GM12891 (cell line): Measurements from ENCODE around the gene AIDA. TPM values are rescaled to one million over a fixed set of nuclear protein-coding genes. Genes with fewer than 3 reads are reported as not detected.
A peak's percentile ranks its signal among the peaks of the same experiment; 100 is the strongest.
"Not testable (repeated sequence)": the region's sequence is repeated elsewhere in the genome, so short reads cannot be mapped to it uniquely, and the experiment has no call there.

ENCODE experiments used
- DNase-seq: peaks from one replicate; pipeline ENCODE4 v3.0.0; 2011; ENCODE audit warnings: low spot score; ENCODE audit not compliant: insufficient read length
- FAIRE-seq: peaks from 2 replicates; lab custom pipeline; 2011; peaks lifted over from hg19 to GRCh38; lab: Jason Lieb, UNC
- PAX5 ChIP-seq: IDR thresholded peaks from 2 replicates; pipeline ENCODE4 v1.6.1; 2011; ENCODE audit warnings: low read length, moderate library complexity, mild to moderate bottlenecking; ENCODE audit not compliant: insufficient read depth, severe bottlenecking
- POLR2A ChIP-seq: IDR thresholded peaks from 2 replicates; pipeline ENCODE4 v1.6.1; 2011; ENCODE audit warnings: low read depth, low read length, control low read depth
- POLR2AphosphoS5 ChIP-seq: IDR thresholded peaks from 2 replicates; pipeline ENCODE4 v1.6.1; 2011; ENCODE audit warnings: low read depth, low read length, control low read depth
- POU2F2 ChIP-seq: IDR thresholded peaks from 2 replicates; pipeline ENCODE4 v1.6.1; 2011; ENCODE audit warnings: low read depth, mild to moderate bottlenecking, control low read depth, low read length, moderate library complexity
- SPI1 ChIP-seq: IDR thresholded peaks from 2 replicates; pipeline ENCODE4 v1.6.1; 2011; ENCODE audit warnings: low read depth, low read length, control low read depth
- TAF1 ChIP-seq: IDR thresholded peaks from 2 replicates; pipeline ENCODE4 v1.6.1; 2011; ENCODE audit warnings: low read depth, low read length, control low read depth
- polyA plus RNA-seq: library from polyadenylated mRNA; unstranded; fragments of >200 nt; gene quantifications from one replicate; pipeline ENCODE4 v1.2.1, GENCODE V29; 2012; ENCODE audit warnings: low read depth, missing spikeins, inconsistent platforms; ENCODE audit not compliant: missing spikeins

AIDA gene, protein sequence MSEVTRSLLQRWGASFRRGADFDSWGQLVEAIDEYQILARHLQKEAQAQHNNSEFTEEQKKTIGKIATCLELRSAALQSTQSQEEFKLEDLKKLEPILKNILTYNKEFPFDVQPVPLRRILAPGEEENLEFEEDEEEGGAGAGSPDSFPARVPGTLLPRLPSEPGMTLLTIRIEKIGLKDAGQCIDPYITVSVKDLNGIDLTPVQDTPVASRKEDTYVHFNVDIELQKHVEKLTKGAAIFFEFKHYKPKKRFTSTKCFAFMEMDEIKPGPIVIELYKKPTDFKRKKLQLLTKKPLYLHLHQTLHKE
- 17.2 TPM for polyA plus RNA-seq

- DNase-seq (peak; percentile 86), FAIRE-seq (no peak)
- peak; percentile 68 for TF ChIP-seq POLR2A
- 0 out of 2 replicates have a peak, but pooled peaks have one; percentile 22 for TF ChIP-seq POU2F2
- no peak for TF ChIP-seq PAX5
- peak; percentile 38; the same call in 1 of the 2 replicates for TF ChIP-seq POLR2AphosphoS5
- TF ChIP-seq SPI1 = no peak
- peak; percentile 47; the same call in 1 of the 2 replicates for TF ChIP-seq TAF1
Observed at GRCh38 chr1:222712253-222713090, at the start of gene AIDA, which contains the start of gene BROX. Gene AIDA (minus strand): TSS chr1:222712491. CDS start chr1:222712317, 174 bp downstream. Gene BROX (plus strand): TSS chr1:222712564. CDS start chr1:222715700, 3,136 bp downstream.

GRCh38 chr1:222761083-222761482 lies 48.8 kb upstream of the AIDA start:
- FAIRE-seq (no peak), DNase-seq (no peak)
- no peak for TF ChIP-seq TAF1
- no peak for TF ChIP-seq POLR2AphosphoS5
- no peak for TF ChIP-seq PAX5

DNA sequence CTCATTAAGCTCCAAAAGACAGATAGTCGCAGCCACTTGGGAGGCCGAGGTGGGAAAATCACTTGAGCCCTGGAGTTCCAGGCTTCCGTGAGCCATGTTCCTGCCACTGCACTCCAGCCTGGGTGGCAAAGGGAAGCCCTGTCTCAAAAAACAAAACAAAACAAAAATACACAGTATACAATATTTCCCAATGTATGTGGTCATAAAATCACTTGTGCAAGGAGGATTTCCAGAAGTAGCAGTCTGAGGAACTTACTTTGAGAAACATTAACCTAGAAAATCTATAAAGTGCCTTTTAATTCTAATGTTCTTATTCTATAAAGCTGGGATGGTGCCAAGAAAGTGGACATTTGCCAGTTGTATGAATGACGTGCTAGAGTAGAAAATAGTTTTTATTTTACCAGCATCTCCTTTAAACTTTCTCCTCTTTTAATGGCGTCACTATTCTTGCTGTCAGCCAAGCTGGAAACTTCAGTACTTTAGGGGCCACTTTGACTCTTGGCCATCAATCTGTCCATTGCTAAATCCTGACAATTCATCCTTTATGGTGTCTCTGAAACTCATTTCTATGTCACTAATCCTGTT lies 47.3 kb upstream of the AIDA start:
- DNase-seq (no peak), FAIRE-seq (no peak)
- no peak for TF ChIP-seq PAX5
- TF ChIP-seq TAF1 = no peak
- no peak for TF ChIP-seq POLR2AphosphoS5
- no peak for TF ChIP-seq POLR2A
- no peak for TF ChIP-seq POU2F2
- TF ChIP-seq SPI1 = no peak

DNA sequence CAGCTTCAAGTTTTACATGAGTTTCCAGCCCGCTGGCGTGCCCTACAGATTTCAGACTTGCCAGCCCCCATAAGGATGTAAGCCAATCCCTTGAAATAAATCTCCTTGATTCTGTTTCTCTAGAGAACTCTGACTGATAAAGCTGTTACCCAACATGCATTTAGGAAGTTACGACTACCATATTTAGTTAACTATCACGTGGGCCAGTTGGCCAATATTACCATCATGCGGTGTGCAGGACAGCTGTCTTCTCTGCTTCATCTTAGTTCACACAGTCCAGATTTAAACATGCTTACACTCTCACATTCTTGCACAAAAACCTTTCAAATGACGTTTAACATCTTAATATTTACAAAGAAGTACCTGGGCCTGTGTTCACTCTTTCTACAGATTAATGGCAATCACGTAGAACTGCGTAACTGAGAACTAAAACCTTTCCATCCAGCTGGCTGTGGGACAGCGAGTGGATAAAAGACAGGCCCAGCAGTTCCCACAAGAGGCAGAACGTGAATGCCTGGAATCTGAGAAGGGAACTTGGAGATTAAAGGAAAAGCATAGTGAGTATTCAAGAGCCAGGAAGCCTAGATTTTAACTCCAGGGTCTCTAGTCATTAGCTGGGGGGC lies 45.5 kb upstream of the AIDA start:
- no peak for FAIRE-seq
- no peak for TF ChIP-seq TAF1
- no peak for DNase-seq

DNA sequence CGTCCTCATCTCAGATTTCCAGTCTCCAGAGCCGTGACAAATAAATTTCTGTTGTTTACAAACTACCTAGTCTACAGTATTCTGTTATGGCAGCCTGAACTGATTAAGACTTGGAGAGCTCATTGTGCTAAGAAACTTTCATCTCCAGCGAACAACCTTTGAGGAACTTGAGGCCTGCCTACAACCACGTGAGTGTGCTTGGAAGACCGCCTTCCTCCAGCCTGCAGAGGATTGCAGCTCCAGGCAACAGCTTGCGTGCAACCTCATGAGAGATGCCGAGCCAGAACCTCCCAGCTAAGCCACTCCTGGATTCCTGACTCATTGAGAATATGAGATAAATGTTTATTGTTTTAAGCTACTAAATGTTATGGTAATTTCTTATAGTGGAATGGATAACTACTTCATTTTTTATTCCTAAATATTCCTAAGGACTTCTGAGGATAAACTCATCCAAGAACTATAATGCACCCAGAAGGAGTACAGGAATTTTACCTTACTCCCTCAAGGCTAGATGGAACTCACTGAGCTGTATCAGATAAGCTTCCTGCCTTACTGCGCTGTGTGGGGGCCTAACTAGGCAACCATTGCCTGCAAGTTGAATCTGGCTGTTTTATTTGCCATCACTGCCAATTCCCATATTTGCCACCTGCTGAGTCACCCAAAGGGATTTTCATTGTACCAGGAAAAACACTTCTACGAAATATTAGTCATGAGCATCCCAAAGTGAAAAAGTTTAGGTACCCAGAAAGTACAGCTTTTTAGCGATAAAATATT lies 42.3 kb upstream of the AIDA start:
- no peak for DNase-seq
- no peak for FAIRE-seq

DNA sequence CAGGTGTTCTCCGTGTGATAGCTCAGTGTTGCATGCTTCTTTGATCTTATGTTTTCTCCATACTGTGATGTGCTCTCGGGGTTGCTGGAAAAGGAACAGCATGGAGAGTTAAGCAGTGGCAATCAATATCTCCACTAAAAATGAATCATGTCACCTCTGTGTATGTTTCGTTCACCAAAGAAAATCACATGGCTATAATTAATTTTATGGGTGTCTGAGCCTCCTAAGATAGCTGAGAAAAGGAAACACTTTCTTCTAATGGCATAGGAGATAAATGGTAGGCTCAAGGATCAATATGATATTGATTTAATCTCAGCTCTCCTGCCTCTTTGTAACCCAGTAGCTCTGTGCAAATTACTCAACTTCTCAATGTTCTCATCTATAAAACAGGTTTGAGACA lies 39.0 kb upstream of the AIDA start:
- no peak for DNase-seq
- no peak for FAIRE-seq
- no peak for TF ChIP-seq POLR2AphosphoS5
- TF ChIP-seq PAX5 = no peak
- no peak for TF ChIP-seq POU2F2
- no peak for TF ChIP-seq POLR2A

More for the DNA sequence above, 42.3 kb upstream of the AIDA start:
- TF ChIP-seq POLR2A (no peak), POU2F2 (no peak), PAX5 (no peak), SPI1 (no peak), TAF1 (no peak), POLR2AphosphoS5 (no peak)

DNA sequence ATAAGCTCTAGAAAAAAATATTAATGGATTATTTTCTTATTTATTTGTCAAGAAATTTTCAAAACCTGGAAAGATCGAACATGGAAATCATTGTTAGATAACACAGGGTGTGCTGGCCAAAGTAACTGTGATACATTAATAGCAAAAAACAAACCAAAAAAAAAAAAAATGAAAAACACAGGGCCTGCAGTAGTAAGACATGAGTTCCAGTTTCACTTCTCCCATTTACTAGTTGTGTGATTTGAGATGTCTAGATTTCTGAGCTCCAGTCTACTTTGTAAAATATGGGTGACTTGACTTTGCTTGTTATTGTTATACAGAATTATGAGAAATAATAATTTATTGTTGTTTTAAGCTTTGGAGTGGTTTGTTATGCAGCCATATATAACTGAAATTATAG lies 38.4 kb upstream of the AIDA start:
- TF ChIP-seq POLR2AphosphoS5 (no peak), SPI1 (peak; percentile 83)
- FAIRE-seq = no peak
- peak; percentile 12 for DNase-seq

GRCh38 chr1:222749927-222750326 lies 37.6 kb upstream of the AIDA start:
- DNase-seq (no peak), FAIRE-seq (peak; percentile 43)
- TF ChIP-seq POU2F2 (no peak), TAF1 (no peak), POLR2AphosphoS5 (no peak), SPI1 (no peak), PAX5 (no peak), POLR2A (no peak)

- FAIRE-seq, DNase-seq: not testable (repeated sequence)
Observed at GRCh38 chr1:222741630-222742457, 29.6 kb upstream of the AIDA start.
